NCI-H2081 (cell line): ENCODE measurements around the gene WNT7A.

ENCODE experiments used
- DNase-seq, 2 experiments: peaks; one replicate each; lab custom pipeline; 2025; lab: John Stamatoyannopoulos, UW

WNT7A gene

GRCh38 chr3:13827256-13827655 lies 52.6 kb downstream of the WNT7A start:
- no peak for DNase-seq

- DNase-seq = no peak
Observed at GRCh38 chr3:13826672-13827071, 53.2 kb downstream of the WNT7A start.

- no peak for DNase-seq
Observed at GRCh38 chr3:13825821-13826220, 54.0 kb downstream of the WNT7A start.

GRCh38 chr3:13825311-13825579 lies 54.6 kb downstream of the WNT7A start:
- no peak for DNase-seq

- no peak for DNase-seq
Observed at GRCh38 chr3:13824521-13825310, 55.2 kb downstream of the WNT7A start.

GRCh38 chr3:13823692-13824091 lies 56.2 kb downstream of the WNT7A start:
- DNase-seq = no peak

GRCh38 chr3:13822871-13823585 lies 56.8 kb downstream of the WNT7A start:
- no peak for DNase-seq

- DNase-seq = no peak
Observed at GRCh38 chr3:13822042-13822441, 57.8 kb downstream of the WNT7A start.

GRCh38 chr3:13821126-13821525 lies 58.7 kb downstream of the WNT7A start:
- no peak for DNase-seq

- no peak for DNase-seq
Observed at GRCh38 chr3:13818919-13819318, 61.0 kb downstream of the WNT7A start.

- no peak for DNase-seq
Observed at GRCh38 chr3:13815088-13815683, 64.7 kb downstream of the WNT7A start.

- no peak for DNase-seq
Observed at GRCh38 chr3:13812034-13812471, 67.8 kb downstream of the WNT7A start.

GRCh38 chr3:13811614-13812013 lies 68.3 kb downstream of the WNT7A start:
- no peak for DNase-seq

- DNase-seq = no peak
Observed at GRCh38 chr3:13808550-13808949, 71.3 kb downstream of the WNT7A start.

- DNase-seq = no peak
Observed at GRCh38 chr3:13801361-13802204, 78.3 kb downstream of the WNT7A start.

GRCh38 chr3:13800064-13800463 lies 79.8 kb downstream of the WNT7A start:
- no peak for DNase-seq

GRCh38 chr3:13798401-13798800 lies 81.5 kb downstream of the WNT7A start:
- no peak for DNase-seq

GRCh38 chr3:13796701-13797460 lies 83.0 kb downstream of the WNT7A start:
- no peak for DNase-seq

GRCh38 chr3:13795816-13796215 lies 84.1 kb downstream of the WNT7A start:
- no peak for DNase-seq

GRCh38 chr3:13794322-13794721 lies 85.5 kb downstream of the WNT7A start:
- no peak for DNase-seq

GRCh38 chr3:13793451-13793850 lies 86.4 kb downstream of the WNT7A start:
- no peak for DNase-seq
